Trophoblast cell (in vitro differentiated cells and primary cell): ENCODE measurements around the gene NEDD9.

Experiments used
- DNase-seq, 2 donors: peaks; one replicate each; pipeline ENCODE4 v3.0.0-alpha.2; 2016
- H2AFZ ChIP-seq: 2 replicates; pipeline ENCODE4 v1.6.1; 2013; ENCODE audit warnings: low read length, moderate library complexity, mild to moderate bottlenecking; ENCODE audit not compliant: insufficient read depth, poor library complexity
- H2AK5ac ChIP-seq: 2 replicates; pipeline ENCODE4 v1.6.1; 2013; ENCODE audit warnings: mild to moderate bottlenecking, low read length
- H2BK120ac ChIP-seq: 2 replicates; pipeline ENCODE4 v1.6.1; 2013; ENCODE audit warnings: low read length, mild to moderate bottlenecking, moderate library complexity; ENCODE audit not compliant: insufficient read depth, poor library complexity
- H2BK12ac ChIP-seq: 2 replicates; pipeline ENCODE4 v1.6.1; 2013; ENCODE audit warnings: mild to moderate bottlenecking, low read length, moderate library complexity
- H2BK5ac ChIP-seq: 2 replicates; pipeline ENCODE4 v1.6.1; 2013; ENCODE audit warnings: low read length, low read depth, moderate library complexity, mild to moderate bottlenecking; ENCODE audit not compliant: poor library complexity
- H3K14ac ChIP-seq: 2 replicates; pipeline ENCODE4 v1.6.1; 2013; ENCODE audit warnings: mild to moderate bottlenecking, low read length
- H3K18ac ChIP-seq: 2 replicates; pipeline ENCODE4 v1.6.1; 2013; ENCODE audit warnings: mild to moderate bottlenecking, low read length
- H3K23ac ChIP-seq: 2 replicates; pipeline ENCODE4 v1.6.1; 2013; ENCODE audit warnings: low read length
- H3K27ac ChIP-seq: 2 replicates; pipeline ENCODE4 v1.5.1; 2013; ENCODE audit warnings: low read depth, mild to moderate bottlenecking, inconsistent platforms, low read length, moderate library complexity
- H3K27me3 ChIP-seq: 2 replicates; pipeline ENCODE4 v1.6.1; 2013; ENCODE audit warnings: inconsistent platforms, mild to moderate bottlenecking, low read length, moderate library complexity; ENCODE audit not compliant: insufficient read depth
- H3K36me3 ChIP-seq, 2 experiments: 1 replicate in 1 of 2; 2 replicates in 1 of 2; pipeline ENCODE4 v1.6.1; 2013; ENCODE audit warnings: low read length in 2 of 2, mild to moderate bottlenecking in 2 of 2, moderate library complexity in 1 of 2; ENCODE audit not compliant: insufficient read depth in 2 of 2, control insufficient read depth in 1 of 2
- H3K4ac ChIP-seq: 2 replicates; pipeline ENCODE4 v1.6.1; 2013; ENCODE audit warnings: low read depth, mild to moderate bottlenecking, low read length, moderate library complexity
- H3K4me1 ChIP-seq, 2 experiments: 1 replicate in 1 of 2; 2 replicates in 1 of 2; pipeline ENCODE4 v1.6.1; 2013; ENCODE audit warnings: low read length in 2 of 2, mild to moderate bottlenecking in 2 of 2, moderate library complexity in 1 of 2; ENCODE audit not compliant: insufficient read depth in 2 of 2, control insufficient read depth in 1 of 2
- H3K4me2 ChIP-seq: 2 replicates; pipeline ENCODE4 v1.6.1; 2013; ENCODE audit warnings: inconsistent platforms, mild to moderate bottlenecking, low read length, moderate library complexity
- H3K4me3 ChIP-seq: 2 replicates; pipeline ENCODE4 v1.5.1; 2013; ENCODE audit warnings: mild to moderate bottlenecking, low read depth, low read length, inconsistent platforms
- H3K79me1 ChIP-seq: one replicate; pipeline ENCODE4 v1.6.1; 2013; ENCODE audit warnings: low read length
- H3K79me2 ChIP-seq: 2 replicates; pipeline ENCODE4 v1.6.1; 2013; ENCODE audit warnings: low read length, mild to moderate bottlenecking; ENCODE audit not compliant: control insufficient read depth, insufficient read depth, poor library complexity
- H3K9ac ChIP-seq: 2 replicates; pipeline ENCODE4 v1.6.1; 2013; ENCODE audit warnings: mild to moderate bottlenecking, low read length
- H3K9me3 ChIP-seq: 2 replicates; pipeline ENCODE4 v1.6.1; 2013; ENCODE audit warnings: low read depth, mild to moderate bottlenecking, control low read depth, inconsistent platforms, low read length; ENCODE audit not compliant: insufficient read depth
- H4K12ac ChIP-seq: 2 replicates; pipeline ENCODE4 v1.6.1; 2013; ENCODE audit warnings: low read depth, mild to moderate bottlenecking, low read length, moderate library complexity
- H4K8ac ChIP-seq: 2 replicates; pipeline ENCODE4 v1.6.1; 2013; ENCODE audit warnings: low read depth, mild to moderate bottlenecking, low read length, moderate library complexity
- H4K91ac ChIP-seq: one replicate; pipeline ENCODE4 v1.6.1; 2013; ENCODE audit warnings: low read depth, mild to moderate bottlenecking, low read length, moderate library complexity
- WGBS: extraction: QIAGEN DNeasy Blood & Tissue Kit; methylation state at CpG from one replicate; pipeline ENCODE4 v1.1.7; 2013; ENCODE audit warnings: missing lambda C conversion rate; ENCODE audit not compliant: insufficient read length, insufficient coverage; ENCODE audit errors: extremely low coverage; 5-methylcytosine and 5-hydroxymethylcytosine counted together

Gene NEDD9

DNA sequence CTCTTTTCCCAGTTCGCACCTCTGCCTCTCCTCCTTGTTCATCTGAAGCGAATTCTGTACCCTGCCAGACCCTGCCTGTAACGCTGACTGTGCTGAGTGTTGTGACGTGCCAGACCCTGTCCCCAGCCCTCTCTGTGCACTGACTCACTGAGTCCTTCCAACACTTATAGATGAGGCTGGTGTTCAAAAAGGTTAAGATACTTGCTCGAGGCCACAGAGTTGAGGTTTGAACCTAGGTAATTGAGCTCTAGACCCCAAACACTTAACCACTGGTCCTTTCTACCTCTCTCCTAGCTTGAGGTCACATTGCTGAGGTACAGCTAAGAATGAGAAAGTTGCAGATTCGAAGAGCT is 45.7 kb upstream of the NEDD9 start:
- H3K79me2 ChIP-seq = peaks cover 7% of the 10 kb centered on the region
- H3K4ac ChIP-seq = no peak overlapping the region
- H3K36me3 ChIP-seq = no peaks in the 10 kb centered on the region
- no peak overlapping the region for H3K23ac ChIP-seq
- H2BK120ac ChIP-seq = peak overlapping the region; percentile 78
- DNase-seq = no peak
- H2AFZ ChIP-seq = no peak overlapping the region
- peaks cover 28% of the 10 kb centered on the region for H3K79me1 ChIP-seq
- H3K14ac ChIP-seq = peak overlapping the region; percentile 83
- H3K27me3 ChIP-seq = no peaks in the 10 kb centered on the region
- H4K12ac ChIP-seq = no peak overlapping the region
- H3K4me3 ChIP-seq = no peak overlapping the region
- H3K27ac ChIP-seq = peak overlapping the region; percentile 73
- H3K4me1 ChIP-seq = peaks cover 21% of the 10 kb centered on the region in 2 experiments
- H3K9me3 ChIP-seq = no peaks in the 10 kb centered on the region
- no CpG with 5 or more reads among the region's 6 CpGs for WGBS
- peak overlapping the region; percentile 53 for H2BK12ac ChIP-seq
- peak overlapping the region; percentile 43 for H2BK5ac ChIP-seq
- H3K18ac ChIP-seq = peak overlapping the region; percentile 24
- peak overlapping the region; percentile 93 for H4K91ac ChIP-seq
- no peak overlapping the region for H4K8ac ChIP-seq
- H3K9ac ChIP-seq = no peak overlapping the region
- no peak overlapping the region for H3K4me2 ChIP-seq
- H2AK5ac ChIP-seq = peak overlapping the region; percentile 22

DNA sequence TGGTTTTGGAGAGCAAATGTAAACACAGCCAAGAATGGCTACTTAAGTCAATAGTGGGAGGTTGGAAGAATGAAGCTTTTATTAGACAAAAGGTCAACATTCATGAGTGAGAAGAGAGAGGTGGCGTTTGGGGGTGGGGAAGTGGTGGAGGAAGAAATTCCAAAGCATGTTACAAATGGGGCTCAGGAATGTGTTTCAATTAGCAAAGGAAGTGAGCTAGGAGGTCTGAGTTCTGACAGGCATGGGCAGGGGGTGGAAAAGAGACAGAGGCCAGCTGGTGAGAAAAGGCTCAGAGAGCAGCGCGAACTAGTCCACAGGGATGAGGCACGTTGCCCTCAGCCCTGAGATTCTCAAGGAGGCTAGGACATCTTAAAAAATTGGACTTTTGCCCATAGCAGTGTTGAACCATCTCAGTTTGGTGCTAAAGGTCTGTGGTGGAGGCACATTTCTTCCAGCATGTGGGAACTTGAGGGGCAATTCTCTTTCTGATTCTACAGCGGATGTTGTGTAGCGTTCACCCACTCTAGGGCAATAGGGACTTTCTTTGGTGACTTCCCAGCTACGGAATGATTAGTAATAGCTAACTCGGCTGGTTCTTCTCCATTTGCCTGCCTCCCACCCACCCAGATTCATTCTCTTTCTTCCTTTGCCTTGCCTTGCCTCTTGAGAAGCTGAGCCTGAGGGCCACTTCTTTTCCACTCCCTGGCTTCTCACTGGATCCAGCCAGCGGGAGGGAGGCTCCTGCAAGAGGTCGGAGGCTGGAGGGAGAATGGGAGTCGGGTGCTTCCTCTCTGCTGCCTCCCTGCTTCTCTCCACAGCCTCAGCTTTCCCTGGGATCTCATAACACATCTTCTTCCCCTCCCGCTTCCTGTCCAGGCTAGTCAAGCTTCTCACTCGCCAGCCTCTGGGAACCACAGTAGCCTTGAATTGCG is 45.1 kb upstream of the NEDD9 start:
- H3K14ac ChIP-seq = peak overlapping the region; percentile 83
- H3K4me3 ChIP-seq = no peak overlapping the region
- H2BK12ac ChIP-seq = peak overlapping the region; percentile 77
- peak overlapping the region; percentile 79 for H2BK5ac ChIP-seq
- no CpG with 5 or more reads among the region's 14 CpGs for WGBS
- peak overlapping the region; percentile 70 for H2AK5ac ChIP-seq
- no peak overlapping the region for H2AFZ ChIP-seq
- H4K91ac ChIP-seq = peak overlapping the region; percentile 93
- peak overlapping the region; percentile 77 for H4K8ac ChIP-seq
- no peak overlapping the region for H3K9ac ChIP-seq
- H3K4me2 ChIP-seq = peak overlapping the region; percentile 43
- peaks cover 7% of the 10 kb centered on the region for H3K79me2 ChIP-seq
- peak overlapping the region; percentile 36 for H3K4ac ChIP-seq
- H3K27me3 ChIP-seq = no peaks in the 10 kb centered on the region
- peaks cover 29% of the 10 kb centered on the region for H3K79me1 ChIP-seq
- peak overlapping the region; percentile 73 for H3K27ac ChIP-seq
- no peaks in the 10 kb centered on the region for H3K36me3 ChIP-seq
- DNase-seq = no peak
- H4K12ac ChIP-seq = peak overlapping the region; percentile 4
- peaks cover 21 to 22% of the 10 kb centered on the region in 2 experiments for H3K4me1 ChIP-seq
- peak overlapping the region; percentile 78 for H2BK120ac ChIP-seq
- H3K18ac ChIP-seq = peak overlapping the region; percentile 57
- no peak overlapping the region for H3K23ac ChIP-seq
- no peaks in the 10 kb centered on the region for H3K9me3 ChIP-seq

DNA sequence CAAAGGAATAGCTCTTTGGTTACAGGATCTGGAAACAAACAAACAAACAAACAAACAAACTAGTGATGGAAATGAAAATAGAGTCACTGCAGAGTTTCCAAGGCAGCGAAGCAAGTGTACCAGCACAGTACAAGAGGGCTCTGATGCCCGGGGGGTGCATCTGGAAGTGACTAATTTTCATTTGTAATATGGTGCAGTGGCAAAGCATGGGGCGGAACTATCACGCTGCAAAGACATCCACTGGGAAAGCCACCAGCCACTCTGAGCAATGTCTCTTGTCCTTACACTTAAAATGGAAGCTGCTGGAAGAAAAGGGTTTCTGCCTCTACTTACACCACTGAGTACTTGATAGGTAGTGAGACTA is 44.4 kb upstream of the NEDD9 start:
- Histone ChIP-seq H4K8ac (no peak overlapping the region), H3K18ac (no peak overlapping the region), H3K23ac (no peak overlapping the region), H4K12ac (peak overlapping the region; percentile 18), H3K4ac (no peak overlapping the region), H3K4me2 (peak overlapping the region; percentile 43), H3K14ac (peak overlapping the region; percentile 44), H3K9ac (no peak overlapping the region), H3K27ac (peak overlapping the region; percentile 60), H3K79me1 (peaks cover 29% of the 10 kb centered on the region), H3K36me3 (no peaks in the 10 kb centered on the region), H2BK120ac (no peak overlapping the region), H3K79me2 (peaks cover 7% of the 10 kb centered on the region), H4K91ac (peak overlapping the region; percentile 66), H3K4me3 (no peak overlapping the region), H3K27me3 (no peaks in the 10 kb centered on the region), H2BK5ac (peak overlapping the region; percentile 61), H2BK12ac (peak overlapping the region; percentile 77), H3K9me3 (no peaks in the 10 kb centered on the region), H2AK5ac (no peak overlapping the region), H3K4me1 (peaks cover 21 to 24% of the 10 kb centered on the region in 2 experiments), H2AFZ (no peak overlapping the region)
- WGBS = no CpG with 5 or more reads among the region's 4 CpGs
- DNase-seq = no peak

DNA sequence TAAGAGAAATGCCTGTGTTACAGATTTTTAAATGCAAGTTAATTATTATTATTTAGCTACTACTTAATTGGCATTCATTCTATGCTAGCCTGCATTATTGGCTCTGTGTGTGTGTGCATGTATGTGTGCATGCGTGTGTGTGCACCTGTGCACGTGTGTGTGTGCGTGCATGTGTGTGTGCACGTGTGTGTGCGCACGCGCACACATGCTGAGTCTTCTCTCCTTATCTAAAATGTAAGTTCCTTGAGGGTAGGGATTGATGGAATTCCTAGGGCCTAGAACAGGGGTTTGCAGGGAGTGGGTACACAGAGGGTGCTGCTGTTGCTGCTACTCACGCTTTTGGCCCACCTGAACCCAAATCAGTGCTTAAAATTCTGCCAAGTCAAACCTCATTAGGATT is 43.8 kb upstream of the NEDD9 start:
- H3K4me3 ChIP-seq = no peak overlapping the region
- H4K8ac ChIP-seq = no peak overlapping the region
- H2AK5ac ChIP-seq = no peak overlapping the region
- peak overlapping the region; percentile 67 for H2BK12ac ChIP-seq
- no peaks in the 10 kb centered on the region for H3K27me3 ChIP-seq
- H3K27ac ChIP-seq = no peak overlapping the region
- H2BK5ac ChIP-seq = peak overlapping the region; percentile 26
- H3K23ac ChIP-seq = no peak overlapping the region
- H3K14ac ChIP-seq = no peak overlapping the region
- H3K9me3 ChIP-seq = no peaks in the 10 kb centered on the region
- no peak overlapping the region for H3K18ac ChIP-seq
- H3K4me2 ChIP-seq = no peak overlapping the region
- WGBS = no CpG with 5 or more reads among the region's 8 CpGs
- no peak overlapping the region for H3K4ac ChIP-seq
- no peak for DNase-seq
- no peak overlapping the region for H2AFZ ChIP-seq
- no peak overlapping the region for H4K12ac ChIP-seq
- peaks cover 29% of the 10 kb centered on the region for H3K79me1 ChIP-seq
- peaks cover 21 to 24% of the 10 kb centered on the region in 2 experiments for H3K4me1 ChIP-seq
- H2BK120ac ChIP-seq = no peak overlapping the region
- H4K91ac ChIP-seq = peak overlapping the region; percentile 8
- H3K79me2 ChIP-seq = peaks cover 7% of the 10 kb centered on the region
- H3K36me3 ChIP-seq = no peaks in the 10 kb centered on the region
- no peak overlapping the region for H3K9ac ChIP-seq
